Measurements from ENCODE around the gene LCLAT1.

Gene LCLAT1

DNA sequence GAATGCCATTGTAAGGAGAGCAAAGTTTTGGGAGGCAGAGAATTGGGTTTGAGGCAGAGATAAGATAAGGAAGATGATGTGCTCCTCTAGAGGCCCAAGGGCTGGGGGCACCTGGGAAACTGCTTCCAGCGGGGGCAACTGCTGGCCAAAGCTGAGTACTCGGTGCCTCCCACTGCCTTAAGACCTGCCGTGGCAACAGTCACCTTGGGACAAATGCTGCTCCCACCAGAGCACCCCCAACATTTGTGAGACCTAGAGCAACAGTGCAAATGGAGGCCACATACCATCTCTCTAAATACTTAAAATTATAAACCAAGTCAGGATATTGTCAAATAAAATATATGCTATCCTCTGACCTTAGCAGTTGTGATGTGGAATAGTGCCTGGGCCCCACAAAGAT lies 233.1 kb downstream of the LCLAT1 start:
- no peak for DNase-seq

GRCh38 chr2:30681022-30681421 lies 234.0 kb downstream of the LCLAT1 start:
- no peak for DNase-seq

- no peak for DNase-seq
Measured at GRCh38 chr2:30683236-30683956, 236.3 kb downstream of the LCLAT1 start.

GRCh38 chr2:30684026-30684425 lies 237.0 kb downstream of the LCLAT1 start:
- DNase-seq, result no peak

- DNase-seq, result no peak
Measured at GRCh38 chr2:30684516-30684915, 237.5 kb downstream of the LCLAT1 start.

DNA sequence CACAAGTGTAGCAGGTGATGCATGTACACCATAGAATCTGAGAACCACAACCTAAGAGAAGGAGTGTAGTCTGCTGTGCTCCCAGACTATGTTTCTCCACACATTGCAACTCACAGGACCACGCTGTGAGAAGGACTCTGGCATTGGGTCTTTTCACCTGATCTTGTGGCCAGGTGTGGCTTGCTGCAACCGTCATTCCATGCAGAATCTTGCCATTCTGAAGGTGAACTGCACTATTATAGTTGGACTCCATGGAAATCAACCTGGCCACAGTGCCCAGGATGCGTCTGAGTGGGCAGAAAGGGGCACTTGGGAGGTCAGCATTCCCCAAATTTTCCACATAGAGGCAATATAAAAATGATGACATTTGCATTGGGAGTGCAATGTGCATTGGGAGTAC lies 237.9 kb downstream of the LCLAT1 start:
- no peak for DNase-seq

- no peak for DNase-seq
Measured at GRCh38 chr2:30686000-30686399, 239.0 kb downstream of the LCLAT1 start.

DNA sequence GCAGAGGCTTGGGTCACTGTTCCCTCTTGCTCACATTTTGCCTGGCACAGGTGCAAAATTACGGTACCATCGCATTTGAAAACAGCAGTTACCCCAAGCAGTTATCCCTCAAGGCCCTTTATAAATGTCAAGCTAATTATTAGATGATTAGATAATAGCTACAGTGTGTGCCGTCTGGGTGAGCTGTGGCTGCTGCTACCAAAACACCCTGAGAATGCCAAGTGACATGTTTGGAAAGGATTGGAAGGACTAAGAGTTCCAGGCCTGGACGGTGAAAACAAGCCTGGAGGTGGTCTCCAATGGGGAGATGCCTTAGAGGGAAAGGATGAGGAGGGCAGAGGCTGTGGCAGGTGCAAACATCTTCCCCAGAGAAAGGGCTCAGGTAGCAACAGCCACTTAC lies 239.6 kb downstream of the LCLAT1 start:
- no peak for DNase-seq

GRCh38 chr2:30688956-30689401 lies 241.9 kb downstream of the LCLAT1 start:
- DNase-seq, result peak; percentile 89

DNA sequence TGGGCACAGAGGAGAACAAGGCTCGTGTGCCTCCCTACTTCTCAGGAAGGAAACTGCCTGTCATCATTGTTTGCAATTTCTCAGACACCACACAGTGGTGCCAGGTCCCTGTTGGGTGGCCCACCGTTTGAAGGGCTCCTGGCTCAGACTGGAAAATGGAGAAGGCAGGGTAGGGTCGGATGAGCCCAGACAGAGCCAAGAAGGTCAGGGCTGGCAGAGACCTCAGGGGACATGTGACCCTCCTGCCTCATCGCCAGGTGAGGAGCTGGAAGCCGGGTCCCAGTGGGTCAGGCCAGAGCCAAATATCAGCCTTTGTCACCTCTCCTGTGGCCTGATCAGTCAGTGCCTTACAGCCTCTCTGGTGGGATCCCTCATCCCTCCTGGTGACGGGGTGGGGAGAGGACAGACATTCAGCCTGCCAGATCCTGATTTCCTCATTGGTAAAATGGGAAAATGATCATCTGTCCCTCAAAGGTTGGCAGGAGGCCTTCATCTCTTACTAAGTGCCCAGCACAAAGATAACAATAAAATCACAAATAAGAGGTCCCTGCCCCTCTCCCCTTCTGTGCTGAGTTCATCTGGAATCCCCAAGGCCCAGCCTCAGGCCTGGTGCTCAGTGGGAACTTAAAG lies 242.6 kb downstream of the LCLAT1 start:
- DNase-seq, result no peak

- no peak for DNase-seq
Measured at GRCh38 chr2:30690126-30690561, 243.1 kb downstream of the LCLAT1 start.

DNA sequence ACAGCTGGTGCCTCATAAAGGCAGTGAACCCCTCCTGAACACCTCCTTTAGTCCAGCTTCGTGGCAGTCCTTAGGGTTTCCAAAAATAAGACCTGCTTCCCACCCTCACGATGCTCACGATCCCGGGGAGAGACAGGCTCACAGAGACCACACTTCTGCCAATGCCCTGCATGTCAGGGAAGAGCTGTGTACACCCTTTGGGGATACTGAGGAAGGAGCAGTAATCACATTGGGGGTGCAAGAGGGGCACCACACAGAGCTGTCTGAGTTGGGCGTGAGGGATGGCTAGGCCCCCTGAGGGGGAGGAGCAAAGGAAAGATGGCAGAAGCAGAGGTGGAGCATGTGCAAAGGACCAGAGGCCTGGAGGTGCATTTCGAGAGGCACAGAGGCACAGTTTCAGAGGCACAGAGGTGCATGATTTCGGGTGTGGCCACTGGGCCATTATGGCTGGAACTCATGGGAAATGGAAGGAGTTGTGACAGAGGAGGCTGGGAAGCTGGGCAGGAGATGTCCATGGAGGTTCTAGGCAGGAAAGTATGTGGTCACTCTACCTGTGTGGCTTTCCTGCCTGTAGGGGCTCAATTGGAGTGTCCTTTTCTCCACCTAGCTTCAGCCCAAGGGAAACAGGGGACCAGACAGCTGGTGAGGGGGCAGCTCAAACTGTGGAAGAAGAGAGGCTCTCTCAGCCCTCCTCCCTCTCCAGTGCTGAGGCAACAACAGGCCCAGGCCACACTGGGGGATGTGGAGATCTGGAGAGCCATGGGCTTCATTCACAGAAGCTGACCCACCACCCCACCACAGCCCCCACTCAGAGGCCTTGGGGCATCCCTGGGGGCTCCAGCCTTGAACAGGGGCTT lies 244.3 kb downstream of the LCLAT1 start:
- no peak for DNase-seq

- no peak for DNase-seq
Measured at GRCh38 chr2:30691948-30692828, 245.1 kb downstream of the LCLAT1 start.

GRCh38 chr2:30692829-30693275 lies 245.8 kb downstream of the LCLAT1 start:
- DNase-seq, result no peak
